DOHH2 (cell line): ENCODE measurements around the gene TFPI2.

Source experiments
- H3F3A ChIP-seq: fragments of 200-600 bp; sonication (generic), shearing (Covaris generic); 2 replicates; pipeline ENCODE4 v1.6.0; 2016; ENCODE audit warnings: antibody characterized with exemption, mild to moderate bottlenecking; ENCODE audit not compliant: control insufficient read depth, insufficient read depth
- H3K27ac ChIP-seq: fragments of 200-600 bp; sonication (generic); 2 replicates; pipeline ENCODE4 v1.5.1; 2014; ENCODE audit warnings: low read depth, mild to moderate bottlenecking, low read length, moderate library complexity
- H3K27me3 ChIP-seq: fragments of 200-600 bp; sonication (generic); 2 replicates; pipeline ENCODE4 v1.6.1; 2014; ENCODE audit warnings: mild to moderate bottlenecking, low read length, mixed read lengths; ENCODE audit not compliant: control insufficient read depth
- H3K36me3 ChIP-seq: fragments of 200-600 bp; sonication (generic); 2 replicates; pipeline ENCODE4 v1.6.1; 2014; ENCODE audit warnings: mild to moderate bottlenecking, low read length, moderate library complexity, mixed read lengths; ENCODE audit not compliant: control insufficient read depth
- H3K4me1 ChIP-seq: fragments of 200-600 bp; sonication (generic); 2 replicates; pipeline ENCODE4 v1.6.1; 2014; ENCODE audit warnings: mild to moderate bottlenecking, low read length, mixed read lengths; ENCODE audit not compliant: control insufficient read depth
- H3K4me2 ChIP-seq: fragments of 200-600 bp; sonication (generic); 2 replicates; pipeline ENCODE4 v1.6.0; 2014; ENCODE audit warnings: mild to moderate bottlenecking, low read length, moderate library complexity
- H3K4me3 ChIP-seq: fragments of 200-600 bp; sonication (generic); 2 replicates; pipeline ENCODE4 v1.5.1; 2014; ENCODE audit warnings: mild to moderate bottlenecking, low read length, mixed read lengths
- H3K79me2 ChIP-seq: fragments of 200-600 bp; sonication (generic); 2 replicates; pipeline ENCODE4 v1.6.1; 2014; ENCODE audit warnings: mild to moderate bottlenecking, low read length, mixed read lengths; ENCODE audit not compliant: control insufficient read depth
- H3K9me2 ChIP-seq: fragments of 200-600 bp; sonication (generic); replicated peaks from 2 replicates; pipeline ENCODE4 v1.6.1; 2014; ENCODE audit warnings: mild to moderate bottlenecking, low read length, mixed read lengths; ENCODE audit not compliant: control insufficient read depth
- H3K9me3 ChIP-seq: fragments of 200-600 bp; sonication (generic); 2 replicates; pipeline ENCODE4 v1.6.1; 2014; ENCODE audit warnings: antibody characterized with exemption, low read length, mixed read lengths; ENCODE audit not compliant: control insufficient read depth, insufficient read depth
- H4K20me1 ChIP-seq: fragments of 200-600 bp; sonication (generic); 2 replicates; pipeline ENCODE4 v1.6.0; 2014; ENCODE audit warnings: low read depth, mild to moderate bottlenecking, antibody characterized with exemption, low read length, moderate library complexity; ENCODE audit not compliant: control insufficient read depth, insufficient read depth
- EZH2phosphoT487 ChIP-seq: fragments of 200-600 bp; sonication (generic); IDR thresholded peaks from 2 replicates; pipeline ENCODE4 v1.6.1; 2017; ENCODE audit warnings: borderline replicate concordance, mild to moderate bottlenecking, antibody characterized with exemption, low read length, moderate library complexity, mixed read lengths
- TF ChIP-seq, protein P1 (sequence below): fragments of 200-600 bp; sonication (generic); IDR thresholded peaks from one replicate; pipeline ENCODE4 v1.5.1; 2014; ENCODE audit warnings: antibody characterized with exemption, mild to moderate bottlenecking, low read depth, low read length; ENCODE audit not compliant: poor library complexity, severe bottlenecking

TFPI2 gene

GRCh38 chr7:93879356-93879755, 11.2 kb downstream of the TFPI2 start:
- TF ChIP-seq, protein P1, sequence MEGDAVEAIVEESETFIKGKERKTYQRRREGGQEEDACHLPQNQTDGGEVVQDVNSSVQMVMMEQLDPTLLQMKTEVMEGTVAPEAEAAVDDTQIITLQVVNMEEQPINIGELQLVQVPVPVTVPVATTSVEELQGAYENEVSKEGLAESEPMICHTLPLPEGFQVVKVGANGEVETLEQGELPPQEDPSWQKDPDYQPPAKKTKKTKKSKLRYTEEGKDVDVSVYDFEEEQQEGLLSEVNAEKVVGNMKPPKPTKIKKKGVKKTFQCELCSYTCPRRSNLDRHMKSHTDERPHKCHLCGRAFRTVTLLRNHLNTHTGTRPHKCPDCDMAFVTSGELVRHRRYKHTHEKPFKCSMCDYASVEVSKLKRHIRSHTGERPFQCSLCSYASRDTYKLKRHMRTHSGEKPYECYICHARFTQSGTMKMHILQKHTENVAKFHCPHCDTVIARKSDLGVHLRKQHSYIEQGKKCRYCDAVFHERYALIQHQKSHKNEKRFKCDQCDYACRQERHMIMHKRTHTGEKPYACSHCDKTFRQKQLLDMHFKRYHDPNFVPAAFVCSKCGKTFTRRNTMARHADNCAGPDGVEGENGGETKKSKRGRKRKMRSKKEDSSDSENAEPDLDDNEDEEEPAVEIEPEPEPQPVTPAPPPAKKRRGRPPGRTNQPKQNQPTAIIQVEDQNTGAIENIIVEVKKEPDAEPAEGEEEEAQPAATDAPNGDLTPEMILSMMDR: no peak
- no peak for TF ChIP-seq EZH2phosphoT487
- Histone ChIP-seq H3K4me3 (no peak overlapping the region), H3K27me3 (no peaks in the 10 kb centered on the region; the same call in 1 of the 2 replicates)

GRCh38 chr7:93877742-93878141, 12.8 kb downstream of the TFPI2 start:
- Histone ChIP-seq H3K4me2 (no peak overlapping the region), H3K9me3 (peaks cover 9% of the 10 kb centered on the region; the same call in 1 of the 2 replicates), H3K9me2 (no peaks in the 10 kb centered on the region), H4K20me1 (no peaks in the 10 kb centered on the region), H3F3A (no peaks in the 10 kb centered on the region), H3K36me3 (no peaks in the 10 kb centered on the region), H3K27me3 (no peaks in the 10 kb centered on the region; the same call in 1 of the 2 replicates), H3K4me3 (no peak overlapping the region), H3K27ac (no peak overlapping the region), H3K79me2 (no peaks in the 10 kb centered on the region), H3K4me1 (no peaks in the 10 kb centered on the region)
- TF ChIP-seq, protein P1: no peak
- no peak for TF ChIP-seq EZH2phosphoT487

More at GRCh38 chr7:93879356-93879755, 11.2 kb downstream of the TFPI2 start:
- no peak overlapping the region for H3K27ac ChIP-seq
- no peaks in the 10 kb centered on the region for H3K79me2 ChIP-seq
- H4K20me1 ChIP-seq: no peaks in the 10 kb centered on the region
- no peak overlapping the region for H3K4me2 ChIP-seq
- H3K9me2 ChIP-seq: no peaks in the 10 kb centered on the region
- peaks cover 8% of the 10 kb centered on the region; the same call in 1 of the 2 replicates for H3K9me3 ChIP-seq
- H3K36me3 ChIP-seq: no peaks in the 10 kb centered on the region
- no peaks in the 10 kb centered on the region for H3K4me1 ChIP-seq
- no peaks in the 10 kb centered on the region for H3F3A ChIP-seq

DNA sequence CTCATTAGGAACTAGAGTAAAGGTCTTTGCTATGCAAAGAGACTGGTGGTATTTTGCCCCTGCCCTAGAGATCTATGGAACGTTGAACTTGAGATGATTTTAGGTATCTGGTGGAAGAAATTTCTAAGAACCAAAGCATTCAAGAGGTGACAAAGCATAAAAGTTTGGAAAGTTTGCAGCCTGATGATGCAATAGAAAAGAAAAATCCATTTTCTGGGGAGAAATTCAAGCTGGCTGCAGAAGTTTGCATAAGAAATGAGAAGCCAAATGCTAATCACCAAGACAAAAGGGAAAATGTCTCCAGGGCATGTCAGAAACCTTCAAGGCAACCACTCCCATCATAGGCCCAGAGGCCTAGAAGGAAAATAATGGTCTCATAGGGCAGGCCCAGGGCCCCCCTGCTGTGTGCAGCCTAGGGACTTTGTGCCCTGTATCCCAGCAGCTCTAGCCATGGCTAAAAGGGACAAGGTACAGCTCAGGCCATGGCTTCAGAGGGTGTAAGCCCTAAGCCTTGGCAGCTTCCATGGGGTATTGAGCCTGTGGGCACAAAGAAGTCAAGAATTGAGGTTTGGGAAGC, 16.5 kb downstream of the TFPI2 start:
- Histone ChIP-seq H3K36me3 (no peaks in the 10 kb centered on the region), H3K4me3 (no peak overlapping the region), H3K4me2 (no peak overlapping the region), H3K9me3 (peaks cover 6% of the 10 kb centered on the region; the same call in 1 of the 2 replicates), H3K79me2 (no peaks in the 10 kb centered on the region), H3K4me1 (no peaks in the 10 kb centered on the region), H4K20me1 (no peaks in the 10 kb centered on the region), H3K27ac (no peak overlapping the region), H3K27me3 (no peaks in the 10 kb centered on the region), H3K9me2 (no peaks in the 10 kb centered on the region), H3F3A (no peaks in the 10 kb centered on the region)
- TF ChIP-seq, protein P1: no peak
- no peak for TF ChIP-seq EZH2phosphoT487
